Activated CD8-positive, alpha-beta memory T cell treated with anti-CD3 and anti-CD28 coated beads for 1 hour (primary cell): ENCODE results near the gene GLRX.
"Not testable (repeated sequence)": the region's sequence is repeated elsewhere in the genome, so short reads cannot be mapped to it uniquely, and the experiment has no call there.

ENCODE experiments used
- DNase-seq, 2 donors: peaks; one replicate each; pipeline ENCODE4 v3.0.0-alpha.2; 2020; ENCODE audit warnings: low read depth in 1 of 2; ENCODE audit errors: extremely low read depth in 1 of 2

The GLRX gene

DNA sequence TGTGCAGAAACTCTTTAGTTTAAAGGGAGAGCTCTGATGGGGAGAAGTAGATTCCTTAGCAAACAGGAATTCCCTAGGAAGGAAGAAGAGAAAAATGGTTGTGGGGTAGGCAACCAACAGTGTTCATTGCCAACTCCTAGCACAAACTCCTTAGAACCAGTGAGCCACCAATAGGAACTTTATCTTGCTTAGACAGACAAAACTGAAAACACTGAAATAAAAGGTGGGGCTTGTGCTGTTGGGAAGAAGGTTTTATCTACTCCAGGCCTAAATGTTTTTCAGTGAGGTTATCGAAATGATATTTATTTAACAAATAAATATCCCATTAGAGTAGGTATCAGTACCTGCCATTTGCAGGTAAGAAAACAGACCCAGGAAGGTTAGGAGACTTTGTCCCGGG lies 7.7 kb upstream of the GLRX start:
- no peak for DNase-seq

DNA sequence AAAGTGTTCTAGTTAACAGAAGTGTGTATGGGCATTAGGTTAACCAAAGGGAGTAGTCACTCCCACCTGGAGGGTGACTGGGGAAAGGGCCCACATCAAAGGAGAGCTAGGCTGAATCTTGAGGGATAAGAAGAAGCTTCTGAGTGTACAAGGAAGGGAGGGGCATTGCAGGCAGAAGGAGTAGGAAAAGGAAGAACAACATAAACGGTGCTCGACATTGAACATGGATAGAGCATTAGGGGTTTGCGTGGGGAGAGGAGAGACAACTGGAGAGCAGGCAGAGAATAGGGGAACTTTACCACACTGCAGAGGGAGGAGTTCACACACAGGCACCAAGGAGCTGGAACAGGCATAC lies 5.3 kb upstream of the GLRX start:
- no peak for DNase-seq

DNA sequence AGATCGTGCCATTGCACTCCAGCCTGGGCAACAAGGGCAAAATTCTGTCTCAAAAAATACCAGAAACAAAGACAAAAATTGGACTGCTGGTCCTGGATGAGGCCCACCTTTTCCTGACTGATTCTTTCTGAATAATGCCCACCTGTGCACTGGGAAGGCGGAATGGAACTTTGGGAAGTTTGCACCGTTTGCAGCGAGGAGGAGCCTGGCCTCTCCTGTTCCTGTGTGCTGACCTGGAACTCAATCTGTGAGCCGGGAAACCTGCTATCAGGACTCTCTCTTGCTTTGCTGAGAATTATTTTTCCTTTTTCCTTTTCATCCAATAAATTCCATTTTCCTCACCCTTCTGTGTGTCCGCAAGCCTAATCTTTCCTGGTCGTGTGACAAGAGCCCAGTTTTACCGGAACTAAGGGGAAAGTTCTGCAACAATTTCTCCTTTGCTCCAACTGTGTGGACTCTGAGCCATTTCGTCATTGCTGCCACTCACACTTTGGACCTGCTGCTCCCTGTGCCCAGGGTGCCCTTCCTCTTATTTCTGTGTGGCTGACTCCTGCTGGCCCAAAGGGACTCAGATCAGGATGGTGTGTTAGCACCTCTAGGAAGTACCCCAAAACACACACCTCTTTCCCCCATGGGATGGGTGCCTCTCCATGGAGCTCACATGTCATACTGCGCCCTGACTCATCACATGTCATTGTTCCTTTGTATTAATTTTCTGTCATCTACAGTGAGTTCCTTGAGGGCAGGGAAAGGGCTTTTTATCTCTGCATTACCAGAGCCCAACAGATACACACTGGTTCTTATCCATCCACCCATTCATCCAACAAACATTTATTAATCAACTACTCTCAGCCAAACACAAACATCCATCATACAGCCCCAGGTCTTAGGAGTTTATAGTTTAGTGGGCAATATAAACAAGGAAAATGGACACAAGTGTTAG lies 4.7 kb upstream of the GLRX start:
- DNase-seq: no peak

DNA sequence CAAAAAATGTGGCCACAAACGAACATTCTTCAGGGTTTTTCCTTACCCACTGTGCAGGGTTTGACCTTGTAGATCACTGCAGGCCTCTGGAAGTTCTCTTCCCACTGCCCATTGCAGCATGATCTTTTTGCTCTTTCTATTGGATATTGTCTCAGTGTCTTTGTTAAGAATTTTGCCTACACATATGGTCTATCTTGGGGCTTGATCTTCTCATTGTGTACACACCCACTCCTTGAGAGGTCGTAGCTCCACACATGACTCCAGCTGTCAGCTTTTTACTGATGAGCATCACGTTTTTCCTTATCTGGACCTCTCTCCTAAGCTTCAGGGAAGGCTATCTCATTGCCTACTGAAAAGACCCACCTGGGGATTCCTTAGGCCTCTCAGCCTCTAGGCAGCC lies 3.0 kb upstream of the GLRX start:
- no peak for DNase-seq

DNA sequence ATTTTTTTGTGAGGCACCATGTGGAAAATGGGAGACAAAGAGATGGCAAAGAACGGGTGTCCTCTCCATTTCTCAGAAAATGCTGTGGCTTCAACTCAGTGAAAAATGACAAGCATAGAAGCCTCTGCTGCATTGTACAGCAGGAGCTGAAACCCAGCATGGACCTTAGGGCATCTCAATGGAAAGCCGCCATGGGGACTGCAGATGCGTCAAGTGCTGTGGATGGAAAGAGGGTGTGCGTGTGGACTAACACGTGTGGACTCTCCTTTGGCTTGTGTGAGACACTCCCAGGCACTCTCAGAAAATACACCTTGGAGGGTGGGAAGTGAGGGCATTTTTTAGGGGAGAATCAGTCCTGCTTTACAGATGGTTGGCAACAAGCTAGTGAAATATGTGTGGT lies 2.2 kb upstream of the GLRX start:
- no peak for DNase-seq

DNA sequence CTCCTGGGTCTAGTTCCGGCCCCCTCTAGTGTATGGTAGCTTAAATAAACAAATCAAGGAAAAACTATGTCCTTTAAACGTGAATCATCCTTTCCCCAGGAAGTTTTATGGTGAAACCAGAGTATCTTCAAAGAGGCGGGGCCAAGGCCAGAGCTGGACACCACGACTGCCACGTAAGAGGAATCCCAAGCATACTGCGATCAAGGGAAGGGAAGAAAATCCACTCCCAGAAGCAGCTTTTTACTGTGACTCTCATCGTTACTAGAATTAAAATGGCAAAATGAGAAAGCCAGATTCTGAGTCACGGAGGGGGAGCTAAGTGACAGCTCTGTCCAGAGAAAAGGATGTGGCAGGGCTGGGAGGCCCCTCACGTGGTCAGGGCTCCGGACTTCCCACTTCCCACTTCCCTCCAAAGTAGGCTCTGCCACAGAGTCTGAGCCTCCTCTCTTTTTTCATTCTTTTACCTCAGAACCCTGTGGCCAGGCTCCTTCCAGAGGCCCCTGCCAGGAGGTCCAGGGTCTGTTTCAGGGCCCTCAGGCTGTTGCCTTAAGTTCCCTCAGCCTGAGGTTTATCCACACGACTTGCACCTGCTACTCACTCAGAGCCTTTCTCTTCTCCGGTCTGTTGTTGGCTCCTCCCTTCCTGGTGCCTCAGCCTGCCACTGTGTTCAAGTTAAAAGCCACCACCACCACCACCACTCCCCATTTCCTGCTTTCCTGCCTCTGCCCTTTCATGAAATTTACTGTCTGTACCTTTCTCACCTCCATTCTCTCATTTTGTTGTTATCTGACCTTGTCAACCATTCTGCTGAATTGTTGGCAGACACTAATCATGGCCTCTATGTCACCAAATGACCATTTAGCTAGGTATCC lies 1.4 kb upstream of the GLRX start:
- no peak for DNase-seq

DNA sequence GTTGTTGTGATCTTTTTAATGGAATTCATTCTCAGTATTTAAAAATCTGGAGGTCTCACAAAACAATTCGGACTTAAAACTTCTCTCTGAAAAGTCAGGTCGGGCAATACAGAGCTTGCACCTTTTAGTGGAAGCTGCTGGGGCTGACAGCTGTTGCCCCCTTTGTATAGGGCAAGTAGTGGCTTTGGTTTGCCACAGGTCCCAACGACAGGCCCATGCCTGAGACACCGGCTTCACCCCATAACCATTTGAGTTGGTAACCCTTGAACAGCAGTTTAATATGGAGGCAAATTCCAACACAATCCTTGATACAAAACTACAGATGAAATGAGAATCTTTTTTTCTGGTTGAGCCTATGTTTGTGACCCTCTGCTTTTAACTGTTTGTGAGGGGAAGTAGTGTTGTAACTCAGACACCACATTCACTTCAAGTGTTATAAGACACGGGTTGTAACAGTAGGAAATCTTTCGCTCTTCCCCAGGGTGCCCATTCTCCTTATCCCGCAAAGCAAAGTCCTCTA lies 752 bp upstream of the GLRX start:
- no peak for DNase-seq

DNA sequence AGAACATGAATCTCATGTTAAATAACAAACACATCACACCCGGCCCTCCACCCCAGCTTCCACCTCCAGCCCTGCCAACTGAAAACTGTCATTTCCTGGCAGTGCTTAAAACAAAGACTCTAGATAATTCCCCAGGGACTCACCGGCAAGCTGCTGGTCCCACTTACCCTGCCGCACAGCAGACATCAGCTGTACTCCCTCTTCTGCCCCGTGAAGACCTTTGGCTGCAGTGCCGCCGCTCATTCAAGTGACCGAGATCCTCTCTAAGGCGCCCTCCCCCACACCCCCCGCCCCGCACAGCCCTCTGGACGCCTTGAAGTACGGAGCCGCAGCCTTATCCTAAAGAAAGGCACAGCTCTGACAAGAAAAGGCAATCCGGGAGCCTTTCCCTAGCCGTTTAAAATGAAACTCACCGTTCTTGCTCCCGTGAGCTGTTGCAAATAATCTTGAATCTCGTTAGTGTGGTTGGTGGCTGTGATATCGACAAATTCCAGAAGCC lies 434 bp downstream of the GLRX start:
- no peak for DNase-seq

DNA sequence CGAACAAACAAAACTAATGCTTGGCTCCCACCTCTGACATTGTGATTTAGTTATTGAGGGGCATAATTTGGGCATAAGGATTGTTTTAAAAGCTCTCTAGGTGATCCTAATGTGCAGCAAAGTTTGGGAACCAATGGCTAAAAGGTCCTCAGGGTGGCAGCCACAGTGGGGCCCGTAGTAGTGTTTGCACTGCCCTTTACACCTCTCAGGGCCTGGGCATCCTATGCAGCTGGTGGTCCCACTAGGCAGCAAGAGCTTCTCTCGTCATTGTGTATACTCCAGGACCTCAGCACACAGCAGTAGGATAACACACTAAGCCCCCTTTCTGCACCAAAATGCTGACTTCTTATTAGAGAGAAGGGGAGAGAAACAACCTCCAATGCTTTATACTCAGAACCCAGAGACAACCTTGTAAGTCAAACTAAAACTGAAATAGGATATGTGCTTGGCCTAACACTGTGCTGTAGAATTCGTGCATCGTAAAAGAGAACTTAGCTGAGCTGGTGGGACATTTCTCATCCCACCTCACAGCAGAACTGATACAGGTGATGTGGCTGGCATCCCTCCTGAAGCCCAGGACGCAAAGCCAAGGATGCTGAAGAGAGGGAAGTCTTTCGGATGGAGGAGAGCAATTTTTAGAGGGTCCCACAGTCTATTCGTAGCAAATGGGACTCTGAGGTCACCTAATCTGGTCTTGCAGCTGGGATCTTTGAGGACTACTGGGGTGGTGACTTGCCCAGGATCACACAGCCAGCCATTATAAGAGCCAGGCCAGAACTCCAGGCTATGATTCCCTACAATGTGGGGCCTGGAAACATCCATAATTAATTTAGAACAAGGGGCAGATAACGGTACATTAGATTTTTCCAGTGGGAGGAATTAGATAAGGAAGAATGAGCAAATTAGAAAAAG lies 1.2 kb downstream of the GLRX start:
- DNase-seq: no peak

DNA sequence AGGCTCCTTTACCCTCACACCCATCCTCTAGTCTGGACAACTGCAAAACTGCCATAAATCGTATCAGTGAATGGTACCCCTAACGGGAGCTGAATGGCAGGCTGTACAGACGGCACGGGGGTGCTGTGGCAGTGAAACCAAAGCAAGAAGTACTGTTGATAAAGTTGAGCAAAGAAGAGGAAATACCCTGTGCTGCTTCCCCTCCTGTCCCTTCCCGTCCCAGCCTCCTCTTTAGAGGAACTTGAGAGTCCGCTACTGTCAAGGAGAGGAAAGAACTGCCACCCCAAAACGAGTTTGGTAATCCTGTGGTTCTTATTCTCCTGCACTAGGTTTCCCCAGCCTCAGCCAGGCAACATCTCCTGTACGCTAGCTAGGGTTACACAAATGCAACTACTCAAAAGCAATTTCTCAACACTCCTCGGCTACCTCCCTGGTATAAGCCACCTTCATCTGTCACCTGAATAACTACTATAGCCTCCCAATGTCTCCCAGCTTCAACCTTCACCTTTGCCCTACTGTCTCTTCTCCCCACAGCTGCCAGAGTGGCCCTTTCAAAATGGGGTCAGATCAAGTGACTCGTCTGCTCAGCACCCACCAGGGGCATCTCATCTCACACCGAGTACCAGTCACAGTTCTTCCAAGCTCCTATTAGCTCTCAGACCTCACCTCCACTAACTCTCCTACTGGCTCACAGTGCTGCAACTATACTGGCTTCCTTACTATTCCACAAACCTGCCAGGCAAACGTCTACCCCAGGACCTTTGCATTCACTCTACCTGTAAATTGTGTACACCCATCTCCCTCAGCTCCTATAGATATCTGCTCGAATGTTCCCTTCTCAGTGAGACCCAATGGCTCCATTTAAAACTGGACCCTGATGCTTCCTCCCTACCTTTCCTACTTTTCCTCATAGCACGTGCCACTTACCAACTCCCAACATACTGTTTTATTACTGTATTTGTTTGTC lies 4.1 kb downstream of the GLRX start:
- no peak for DNase-seq

DNA sequence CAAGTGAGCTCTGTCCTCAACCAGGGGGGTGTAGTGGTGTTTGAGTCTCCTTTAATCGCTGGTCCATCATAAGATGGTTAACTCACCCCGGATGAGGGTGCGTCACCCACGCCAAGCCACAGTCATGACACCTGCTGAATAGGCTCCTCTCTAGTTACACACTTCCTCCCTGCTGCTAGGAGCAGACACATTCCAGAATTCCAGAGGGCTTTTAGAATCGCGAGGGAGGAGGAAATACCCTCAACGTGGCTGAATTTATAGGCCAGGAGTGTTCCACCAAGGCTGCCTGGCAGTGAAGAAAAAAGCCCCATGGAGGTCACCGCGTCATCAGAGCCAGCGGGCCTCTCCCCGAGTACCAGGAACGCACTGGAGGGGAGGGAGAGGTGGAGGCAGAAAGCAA lies 5.1 kb downstream of the GLRX start:
- DNase-seq: no peak

DNA sequence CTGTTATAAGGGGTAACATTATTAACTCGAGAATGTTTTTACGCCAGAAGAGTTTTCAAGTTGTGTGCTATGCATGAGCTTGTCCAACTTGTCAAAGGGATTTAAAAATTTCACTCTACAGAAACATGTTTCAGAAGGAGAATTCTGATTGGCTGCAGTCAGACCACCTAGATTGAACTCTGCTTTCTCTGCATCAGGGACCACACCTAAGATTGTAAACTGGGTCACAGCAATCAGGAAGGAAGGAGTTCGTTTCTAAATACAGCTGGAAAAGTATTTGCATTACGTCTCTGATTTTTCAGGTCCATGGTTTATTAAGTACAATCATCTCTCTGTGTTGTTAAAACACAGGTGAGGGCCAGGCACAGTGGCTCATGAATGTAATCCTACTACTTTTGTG lies 5.8 kb downstream of the GLRX start:
- DNase-seq: no peak

DNA sequence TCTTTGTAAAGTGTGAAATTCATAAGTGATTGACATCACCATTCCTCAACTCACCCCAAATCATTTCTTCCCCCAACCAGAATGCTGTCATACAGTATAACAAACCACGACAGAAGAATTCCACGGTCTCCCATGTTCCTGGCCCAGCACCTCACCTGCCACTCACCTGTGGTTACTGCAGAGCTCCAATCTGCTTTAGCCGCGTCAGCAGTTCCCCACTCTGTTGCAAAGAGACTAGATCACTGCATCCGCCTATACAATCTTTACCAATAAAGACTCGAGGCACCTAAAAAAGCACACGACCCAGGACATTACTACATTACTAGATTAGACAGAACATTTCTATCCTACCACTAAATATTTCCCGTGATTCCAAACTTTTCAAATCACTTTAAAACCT lies 6.2 kb downstream of the GLRX start:
- no peak for DNase-seq

DNA sequence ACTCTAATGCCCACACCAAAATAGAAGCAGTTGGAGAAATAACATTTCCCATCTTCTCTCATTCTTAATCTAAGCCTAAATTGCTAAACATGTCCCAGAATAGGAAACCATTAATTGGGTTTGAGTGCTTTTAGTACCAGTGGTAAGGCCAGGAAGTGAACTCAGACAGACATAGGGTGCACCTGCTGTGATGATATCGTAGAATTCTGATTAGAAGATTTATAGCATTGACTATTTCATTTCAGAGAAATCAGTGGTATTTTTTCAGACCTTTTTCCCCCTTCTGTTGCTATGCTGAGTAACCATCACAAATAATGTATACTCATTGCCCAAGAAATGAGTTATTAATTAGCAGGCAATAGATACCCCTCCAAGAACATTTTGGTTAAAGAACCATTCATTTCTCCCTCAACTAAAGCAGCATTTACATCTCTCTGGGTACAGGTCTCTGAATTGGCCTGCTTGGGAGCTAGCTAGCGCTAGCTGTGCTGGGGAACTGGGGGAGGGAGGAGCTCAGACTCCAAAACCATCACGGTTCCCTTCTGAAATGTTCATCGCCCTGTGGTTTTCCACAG lies 7.3 kb downstream of the GLRX start:
- no peak for DNase-seq

DNA sequence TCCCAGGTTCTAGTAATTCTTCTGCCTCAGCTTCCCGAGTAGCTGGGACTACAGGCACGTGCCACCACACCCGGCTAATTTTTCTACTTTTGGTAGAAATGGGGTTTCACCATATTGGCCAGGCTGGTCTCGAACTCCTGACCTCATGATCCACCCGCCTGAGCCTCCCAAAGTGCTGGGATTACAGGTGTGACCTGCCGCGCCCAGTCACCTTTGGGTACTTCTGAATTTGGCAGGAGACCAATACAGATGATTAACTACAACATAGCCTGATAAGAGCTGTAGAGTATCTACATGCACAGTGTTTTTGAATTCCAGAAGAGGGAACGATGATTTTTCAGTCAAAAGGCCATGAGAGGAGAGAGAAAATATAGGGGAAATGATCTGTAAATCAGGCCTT lies 9.5 kb downstream of the GLRX start:
- not testable (repeated sequence) for DNase-seq

DNA sequence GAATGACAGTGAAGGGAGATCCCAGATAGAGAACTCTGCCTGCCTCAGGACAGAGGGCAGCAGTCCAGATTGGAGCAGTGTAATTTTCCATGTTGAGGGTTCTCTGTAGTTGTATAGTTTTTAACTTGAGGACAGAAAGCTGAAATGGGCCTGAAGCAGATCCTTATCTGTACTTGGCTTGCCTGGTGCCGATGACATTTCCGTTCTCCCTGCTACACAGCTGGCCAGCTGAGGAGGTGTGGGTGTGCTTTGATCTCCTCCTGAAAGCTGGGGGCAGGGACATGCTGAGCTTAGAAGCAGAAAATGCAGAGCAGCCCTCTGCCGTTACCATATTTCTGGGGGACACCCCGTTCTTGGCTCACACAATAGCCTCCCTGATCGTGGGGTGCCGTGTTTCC lies 10.5 kb downstream of the GLRX start:
- DNase-seq: no peak

DNA sequence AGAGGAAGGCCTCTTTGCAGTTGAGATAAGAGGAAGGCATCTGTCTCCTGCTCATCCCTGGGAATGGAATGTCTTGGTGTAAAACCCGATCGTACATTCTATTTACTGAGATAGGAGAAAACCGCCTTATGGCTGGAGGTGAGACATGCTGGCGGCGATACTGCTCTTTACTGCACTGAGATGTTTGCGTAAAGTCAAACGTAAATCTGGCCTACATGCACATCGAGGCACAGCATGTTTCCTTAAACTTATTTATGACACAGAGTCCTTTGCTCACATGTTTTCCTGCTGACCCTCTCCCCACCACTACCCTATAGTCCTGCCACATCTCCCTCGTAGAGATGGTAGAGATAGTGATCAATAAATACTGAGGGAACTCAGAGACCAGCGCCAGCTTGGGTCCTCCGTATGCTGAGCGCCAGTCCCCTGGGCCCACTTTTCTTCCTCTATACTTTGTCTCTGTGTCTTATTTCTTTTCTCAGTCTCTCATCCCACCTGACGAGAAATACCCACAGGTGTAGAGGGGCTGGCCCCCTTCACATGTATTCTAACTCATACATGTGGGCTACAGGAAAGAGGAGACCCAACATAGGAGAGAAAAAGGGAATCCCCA lies 11.0 kb downstream of the GLRX start:
- not testable (repeated sequence) for DNase-seq

DNA sequence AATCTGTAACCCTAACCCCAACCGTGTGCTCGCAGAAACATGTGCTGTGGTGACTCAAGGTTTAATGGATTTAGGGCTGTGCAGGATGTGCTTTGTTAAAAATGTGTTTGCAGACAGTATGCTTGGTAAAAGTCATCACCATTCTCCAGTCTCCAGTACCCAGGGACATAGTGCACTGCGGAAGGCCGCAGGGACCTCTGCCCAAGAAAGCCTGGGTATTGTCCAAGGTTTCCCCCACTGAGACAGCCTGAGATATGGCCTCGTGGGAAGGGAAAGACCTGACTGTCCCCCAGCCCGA lies 11.5 kb downstream of the GLRX start:
- DNase-seq: not testable (repeated sequence)
